Ovary (tissue), 3 donors: ENCODE data around the gene ADAMTS17.

Experiments used
- CTCF ChIP-seq, 3 donors: fragments of 450-650 bp in 2 of 3; fragments of 200-600 bp in 1 of 3; IDR thresholded peaks; one replicate each; pipeline versions ENCODE4 v1.5.1 to v1.8.0; 2016 to 2022; ENCODE audit warnings: antibody characterized with exemption in 3 of 3, mild to moderate bottlenecking in 1 of 3
- POLR2A ChIP-seq: fragments of 450-650 bp; IDR thresholded peaks from one replicate; pipeline ENCODE4 v1.6.1; 2017; ENCODE audit warnings: antibody characterized with exemption, mild to moderate bottlenecking, moderate library complexity
- donor health status: DM: no; HTN: no; CAD: no.

DNA sequence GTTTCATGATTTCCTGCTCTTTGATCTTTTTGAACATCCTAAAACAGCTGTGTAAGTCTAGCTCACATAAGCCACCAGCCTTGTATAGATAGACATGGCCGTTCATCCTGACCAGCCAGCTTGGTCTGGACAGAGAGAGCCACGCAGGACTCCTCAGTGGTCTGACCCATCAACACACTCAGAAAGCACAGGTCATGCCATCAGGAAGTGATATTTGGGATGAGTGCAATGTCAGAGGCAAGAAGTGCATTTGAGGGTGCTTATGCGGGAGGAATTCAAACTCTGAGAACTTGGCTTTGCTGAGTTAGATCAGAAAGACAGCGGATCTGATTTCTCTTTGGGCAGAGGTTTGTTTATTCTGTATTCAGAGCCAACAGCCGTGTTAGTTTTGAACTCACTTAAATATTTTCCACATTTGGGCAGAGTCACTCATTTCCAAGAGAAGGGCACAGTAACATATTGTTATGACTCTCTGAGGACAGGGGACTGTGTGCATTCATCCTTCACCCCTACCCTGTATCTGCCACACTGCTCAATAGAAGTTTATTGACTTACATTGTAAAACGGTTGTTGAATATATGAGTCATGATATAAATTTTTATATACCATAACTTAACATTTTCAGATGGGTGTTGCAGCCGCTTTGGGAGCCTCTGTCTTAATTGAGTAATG, 383.2 kb downstream of the ADAMTS17 start:
- no peak for TF ChIP-seq CTCF (IDR thresholded peaks at IDR 0.05)
- no peak for TF ChIP-seq POLR2A
